K562 (cell line): ENCODE measurements around the gene DPEP2. TPM values are rescaled to one million over a fixed set of nuclear protein-coding genes. Genes with fewer than 3 reads are reported as not detected.

Experiments
- ARID3B ChIP-seq: fragments of 250-450 bp; sonication (Bioruptor Pico); IDR thresholded peaks from 2 replicates; pipeline ENCODE4 v1.4.0; 2020; ENCODE audit warnings: borderline replicate concordance
- ESRRA ChIP-seq: fragments of 450-650 bp; IDR thresholded peaks from 2 replicates; pipeline ENCODE4 v1.6.1; 2014; ENCODE audit warnings: low read depth, mild to moderate bottlenecking, moderate library complexity, borderline replicate concordance
- ETV6 ChIP-seq, 3 experiments: fragments of 150-350 bp in 1 of 3; sonication (generic) in 1 of 3; formaldehyde crosslinking in 1 of 3; IDR thresholded peaks; 2 replicates each; pipeline versions ENCODE4 v1.6.1 to v1.8.0; 2014 to 2022; ENCODE audit warnings: borderline replicate concordance in 2 of 3, low read depth in 2 of 3, antibody characterized with exemption in 1 of 3, low read length in 1 of 3, mild to moderate bottlenecking in 1 of 3, missing genetic modification reagents in 1 of 3
- FOXO4 ChIP-seq: fragments of 450-650 bp; formaldehyde crosslinking; IDR thresholded peaks from 2 replicates; pipeline ENCODE4 v1.4.0; 2020; ENCODE audit warnings: mild to moderate bottlenecking, moderate library complexity
- GTF3C2 ChIP-seq: IDR thresholded peaks from 3 replicates; pipeline ENCODE4 v1.6.1; 2011; ENCODE audit warnings: borderline replicate concordance, mild to moderate bottlenecking, moderate library complexity; ENCODE audit not compliant: insufficient read length; ENCODE audit errors: extremely low read depth
- PHTF2 ChIP-seq: fragments of 250-450 bp; sonication (Bioruptor Pico); IDR thresholded peaks from 2 replicates; pipeline ENCODE4 v1.5.0; 2021; ENCODE audit warnings: mild to moderate bottlenecking
- RREB1 ChIP-seq: fragments of 250-450 bp; sonication (Bioruptor Pico); IDR thresholded peaks from 2 replicates; pipeline ENCODE4 v1.4.0; 2020
- SNIP1 ChIP-seq: fragments of 450-650 bp; IDR thresholded peaks from 2 replicates; pipeline ENCODE4 v1.7.1; 2017; ENCODE audit warnings: low read depth, mild to moderate bottlenecking
- STAT5B ChIP-seq: fragments of 250-450 bp; sonication (Bioruptor Pico); IDR thresholded peaks from 2 replicates; pipeline ENCODE4 v1.8.0; 2021; ENCODE audit warnings: mild to moderate bottlenecking, inconsistent platforms
- TBL1XR1 ChIP-seq, 2 experiments: IDR thresholded peaks; 2 replicates each; pipeline ENCODE4 v1.6.1; 2012; ENCODE audit warnings: improper control_type of control experiment in 2 of 2, low read length in 2 of 2, mild to moderate bottlenecking in 1 of 2
- TCF7 ChIP-seq: sonication (generic); IDR thresholded peaks from 2 replicates; pipeline ENCODE4 v1.6.1; 2016; ENCODE audit warnings: antibody characterized with exemption, borderline replicate concordance
- ZBTB7A ChIP-seq: IDR thresholded peaks from 2 replicates; pipeline ENCODE4 v1.6.1; 2011; ENCODE audit warnings: low read depth, mild to moderate bottlenecking, low read length, moderate library complexity, borderline replicate concordance; ENCODE audit not compliant: control insufficient read depth
- polyA plus RNA-seq, 8 experiments: library from polyadenylated mRNA; depleted of rRNA in 4 of 8; stranded (reverse) in 5 of 8; unstranded in 3 of 8; fragments of >200 nt; fragmentation: Nextera tagmentation in 2 of 8; fragmentation: Illumina TruSeq in 1 of 8; extraction: Ambion mirVana in 2 of 8; extraction: Trizol in 1 of 8; gene quantifications; 2 replicates each; pipeline versions ENCODE4 v1.2.1 to v1.2.3, GENCODE V29; 2011 to 2014; ENCODE audit warnings: inconsistent platforms in 1 of 8, missing spikeins in 1 of 8
- total RNA-seq, 7 experiments: library from RNA; depleted of rRNA in 6 of 7; stranded (reverse); fragments of >200 nt in 6 of 7; fragmentation: Illumina TruSeq in 2 of 7; extraction: Trizol in 2 of 7; gene quantifications; 2 replicates each; pipeline versions ENCODE4 v1.2.1 to v1.2.3, GENCODE V29; 2011 to 2021; ENCODE audit warnings: low replicate concordance in 1 of 7

The DPEP2 gene
- total and polyA plus RNA-seq, 9 of the 15 experiments (the other 6 are each of a cell fraction or from before 2014, with no cell fraction given) = 0.14 to 1.2 (median 0.38) TPM

- TF ChIP-seq GTF3C2 = no peak
- peak; percentile 76 to 84; a peak in 2 of 4 replicates for TF ChIP-seq TBL1XR1 (IDR thresholded peaks at IDR 0.05; ENCODE audit: low read length in 2 of 2)
- no peak for TF ChIP-seq PHTF2 (CRISPR knock-in tag)
- TF ChIP-seq ARID3B = no peak
- no peak for TF ChIP-seq TCF7
- TF ChIP-seq ETV6 (IDR thresholded peaks at IDR 0.05; ENCODE audit: borderline replicate concordance in 1 of 2, low read depth in 2 of 2, low read length in 1 of 2) = no peak
- TF ChIP-seq ETV6 (CRISPR knock-in tag; IDR thresholded peaks at IDR 0.05; ENCODE audit: borderline replicate concordance) = no peak
- TF ChIP-seq RREB1 (CRISPR knock-in tag) = no peak
- no peak for TF ChIP-seq SNIP1
- peak; percentile 59; the same call in 1 of the 2 replicates for TF ChIP-seq ESRRA
- TF ChIP-seq FOXO4 (CRISPR knock-in tag) = no peak
- TF ChIP-seq ZBTB7A = no peak
- TF ChIP-seq STAT5B (CRISPR knock-in tag) = no peak
Observed at GRCh38 chr16:68022728-68023537, 23.6 kb upstream of the DPEP2 start, which contains the start of the genes DDX28 and DUS2 (continued).
